Endothelial cell of hepatic sinusoid (primary cell): ENCODE results near the gene NAALADL2.
"Not testable (repeated sequence)": the region's sequence is repeated elsewhere in the genome, so short reads cannot be mapped to it uniquely, and the experiment has no call there.

Experiments used
- in situ Hi-C: cut with HindIII; loops from 2 replicates; pipeline ENCODE4 v1.10.0; 2017; ENCODE audit warnings: low sequenced_read_pairs

The NAALADL2 gene

DNA sequence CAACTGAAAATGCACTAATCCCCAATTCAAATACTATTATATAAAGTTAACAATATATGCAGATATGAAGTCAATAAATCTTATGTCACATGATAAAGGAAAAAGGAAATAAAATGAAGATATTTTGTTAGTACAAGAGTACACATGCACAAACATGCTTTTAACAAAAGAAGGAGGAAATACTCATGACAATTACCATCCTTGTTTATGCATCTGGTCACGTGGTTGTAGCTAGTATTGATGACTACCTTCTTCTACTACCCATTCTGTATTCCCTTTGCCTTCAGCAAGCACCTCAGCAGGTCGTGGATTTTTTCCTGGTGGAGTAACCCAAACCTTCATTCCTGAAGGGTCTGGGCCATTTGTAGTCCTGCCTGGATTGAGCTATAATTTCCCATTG lies 669.6 kb downstream of the NAALADL2 start:
- in situ Hi-C loops = not testable (repeated sequence)

DNA sequence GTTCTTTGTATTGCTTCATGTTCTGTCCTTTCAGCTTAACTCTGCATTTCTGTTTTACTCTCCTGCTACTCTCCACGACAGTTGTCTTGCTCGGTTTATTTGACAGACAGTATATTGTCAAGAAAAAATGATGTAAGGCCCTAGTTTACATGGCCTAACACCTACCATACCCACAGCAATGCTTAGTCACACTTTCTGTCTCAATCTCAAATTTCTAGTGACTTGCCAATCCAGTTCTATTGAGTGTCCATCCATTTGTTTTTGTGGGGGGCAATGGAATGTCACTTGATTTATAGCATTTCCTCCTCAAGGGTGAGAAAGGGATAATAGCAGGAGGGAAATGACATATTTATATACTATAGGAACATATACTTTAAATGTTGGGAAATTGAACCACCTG lies 676.2 kb downstream of the NAALADL2 start:
- in situ Hi-C loops = no loop called here

DNA sequence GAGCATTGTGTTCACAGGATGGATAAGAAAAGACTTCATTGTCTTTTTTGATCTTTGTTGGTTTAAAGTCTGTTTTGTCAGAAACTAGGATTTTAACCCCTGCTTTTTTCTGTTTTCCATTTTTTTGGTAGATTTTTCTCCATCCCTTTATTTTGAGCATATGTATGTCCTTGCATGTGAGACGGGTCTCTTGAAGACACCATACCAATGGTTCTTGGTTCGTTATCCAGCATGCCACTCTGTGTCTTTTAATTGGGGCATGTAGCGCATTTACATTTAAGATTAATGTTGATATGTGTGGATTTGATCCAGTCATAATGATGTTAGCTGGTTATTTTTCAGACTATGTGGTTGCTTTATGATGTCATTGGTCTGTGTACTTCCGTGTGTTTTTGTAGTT lies 687.0 kb downstream of the NAALADL2 start:
- in situ Hi-C loops = no loop called here

DNA sequence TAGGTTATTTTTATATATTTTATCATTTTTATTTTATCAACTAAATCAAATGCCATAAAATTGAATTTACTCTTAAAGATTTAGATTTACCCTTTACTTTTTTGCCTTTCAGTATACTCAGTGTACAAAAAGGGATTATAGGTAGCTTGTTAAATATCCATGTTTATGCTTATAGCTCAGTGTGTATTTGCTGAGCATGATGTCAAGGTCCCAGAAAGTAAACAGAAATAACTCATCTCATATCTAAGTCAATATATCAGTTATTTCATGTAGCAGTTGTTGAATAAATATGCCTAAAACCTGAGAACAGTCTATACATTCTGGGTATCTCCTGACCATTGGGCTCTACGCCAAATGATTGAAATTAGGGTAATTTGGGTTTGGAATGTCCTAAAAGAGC lies 693.8 kb downstream of the NAALADL2 start:
- in situ Hi-C loops = no loop called here

DNA sequence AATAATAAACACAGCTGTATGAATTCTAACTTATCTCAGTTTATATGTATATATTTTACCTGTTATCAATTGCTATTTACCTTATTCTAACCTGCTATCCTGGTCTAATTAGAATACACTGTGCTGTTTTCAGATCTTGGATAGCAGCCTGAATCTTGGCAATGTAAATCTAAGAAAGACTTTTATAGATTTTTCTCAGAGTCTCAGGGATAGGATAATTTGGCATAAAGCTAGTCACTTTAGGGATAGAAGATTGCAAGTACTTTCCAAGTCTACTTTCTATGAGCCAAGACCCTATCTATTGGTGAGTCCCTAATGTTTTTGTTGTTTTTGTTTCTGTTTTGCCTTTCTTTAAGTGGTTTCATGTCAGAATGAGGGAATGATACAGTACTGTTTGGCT lies 695.7 kb downstream of the NAALADL2 start:
- in situ Hi-C loops = no loop called here

DNA sequence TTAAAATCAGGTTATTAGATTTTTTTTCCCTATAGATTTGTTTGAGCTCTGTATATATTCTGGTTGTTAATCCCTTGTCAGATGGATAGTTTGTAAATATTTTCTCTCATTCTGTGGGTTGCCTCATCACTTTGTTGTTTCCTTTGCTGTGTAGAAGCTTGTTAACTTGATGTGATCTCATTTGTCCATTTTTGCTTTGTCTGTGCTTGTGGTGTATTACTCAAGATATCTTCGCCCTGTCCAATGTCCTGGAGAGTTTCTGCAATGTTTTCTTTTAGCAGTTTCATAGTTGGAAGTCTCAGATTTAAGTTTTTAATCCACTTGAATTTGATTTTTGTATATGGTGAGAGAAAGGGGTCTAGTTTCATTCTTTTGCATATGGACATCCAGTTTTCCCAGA lies 699.1 kb downstream of the NAALADL2 start:
- in situ Hi-C loops = no loop called here

DNA sequence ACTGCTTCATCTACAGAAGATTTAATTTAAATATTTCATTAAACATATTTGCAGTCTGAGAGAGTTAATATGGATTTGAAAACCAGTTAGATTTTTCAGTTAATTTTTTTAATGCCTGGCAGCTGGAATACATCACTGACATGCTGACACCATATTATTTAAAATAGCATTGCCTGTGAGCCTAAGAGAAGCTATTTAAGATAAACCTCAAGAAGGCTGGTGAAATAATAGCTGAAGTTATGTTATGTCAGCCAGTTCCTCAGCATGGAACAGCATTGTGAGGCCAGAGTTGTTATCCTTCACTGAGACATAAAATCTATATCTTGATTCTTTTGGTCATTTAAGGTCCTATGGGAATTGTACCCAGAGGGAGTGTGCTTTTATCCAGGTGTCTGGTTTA lies 705.2 kb downstream of the NAALADL2 start:
- in situ Hi-C loops = no loop called here

DNA sequence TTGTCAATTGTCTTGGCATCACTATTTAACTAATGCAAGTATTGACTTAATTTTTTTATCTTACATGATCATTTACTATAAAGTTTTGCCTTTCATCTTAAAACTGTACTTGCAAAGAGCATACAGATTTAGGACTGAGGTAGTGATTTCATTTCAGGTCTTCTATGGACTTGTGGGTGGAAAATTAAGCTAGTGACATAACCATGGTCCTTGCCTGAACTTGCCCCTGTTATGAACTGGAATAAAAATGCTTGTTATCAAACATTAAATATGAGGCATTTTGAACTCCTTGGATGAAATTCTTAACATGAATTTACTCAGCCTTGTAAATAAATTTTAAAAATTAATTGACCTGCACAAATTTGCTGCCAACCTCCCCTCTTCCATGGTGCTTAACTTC lies 712.0 kb downstream of the NAALADL2 start:
- in situ Hi-C loops = no loop called here

DNA sequence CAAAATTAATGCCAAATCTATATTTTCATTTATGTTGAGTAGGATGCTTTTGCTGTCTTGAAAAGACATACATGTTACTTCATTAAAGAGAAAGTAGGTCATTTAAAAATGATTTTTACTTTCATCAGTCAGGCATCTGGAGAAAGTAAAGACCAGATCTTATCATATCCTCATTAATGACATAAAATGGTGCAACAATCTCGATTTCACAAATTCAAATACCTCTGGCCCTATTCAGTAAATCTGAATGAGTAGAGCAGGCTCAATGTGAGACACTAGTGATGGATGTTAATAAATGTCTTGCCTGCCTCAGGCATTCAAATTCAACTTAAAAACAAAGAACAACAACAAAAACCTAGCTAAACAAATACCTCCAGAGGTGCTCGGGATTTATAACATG lies 714.1 kb downstream of the NAALADL2 start:
- in situ Hi-C loops = no loop called here

DNA sequence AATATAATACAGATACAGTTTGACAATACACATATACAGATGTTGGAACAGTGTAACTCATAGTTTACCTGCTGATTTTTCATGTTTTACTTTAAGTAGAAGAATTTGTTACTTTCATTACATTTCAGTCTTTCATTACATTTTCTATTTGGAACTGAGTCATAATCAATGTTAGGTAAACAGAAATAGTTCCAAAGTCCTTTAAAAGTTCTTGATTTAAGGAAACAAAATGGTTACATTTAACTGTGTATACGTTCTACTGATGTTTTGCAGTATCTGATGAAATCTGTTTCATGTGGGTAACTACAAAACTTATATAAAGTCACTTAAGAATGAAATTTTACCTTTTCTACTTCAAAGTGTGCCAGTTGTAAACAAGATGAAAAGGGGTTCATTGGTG lies 721.2 kb downstream of the NAALADL2 start:
- in situ Hi-C loops = no loop called here

DNA sequence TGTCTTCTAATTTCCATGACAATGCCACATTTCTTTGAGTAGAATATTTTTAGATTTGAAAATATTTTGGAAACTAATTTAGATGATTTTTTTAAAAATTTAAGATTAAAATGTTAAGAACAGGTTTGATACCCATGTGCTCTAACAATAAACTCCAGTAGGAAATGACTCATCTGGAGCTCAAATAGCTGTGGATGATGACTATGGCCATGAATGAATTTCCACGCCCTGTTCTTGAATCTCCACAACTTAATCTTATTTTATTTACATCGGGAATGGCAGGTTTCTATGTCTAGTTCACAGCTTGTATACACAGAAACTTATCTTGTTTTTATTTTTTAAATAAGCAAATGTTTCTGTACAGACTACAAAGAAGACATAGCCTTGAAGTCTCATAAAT lies 726.8 kb downstream of the NAALADL2 start:
- in situ Hi-C loops = no loop called here

DNA sequence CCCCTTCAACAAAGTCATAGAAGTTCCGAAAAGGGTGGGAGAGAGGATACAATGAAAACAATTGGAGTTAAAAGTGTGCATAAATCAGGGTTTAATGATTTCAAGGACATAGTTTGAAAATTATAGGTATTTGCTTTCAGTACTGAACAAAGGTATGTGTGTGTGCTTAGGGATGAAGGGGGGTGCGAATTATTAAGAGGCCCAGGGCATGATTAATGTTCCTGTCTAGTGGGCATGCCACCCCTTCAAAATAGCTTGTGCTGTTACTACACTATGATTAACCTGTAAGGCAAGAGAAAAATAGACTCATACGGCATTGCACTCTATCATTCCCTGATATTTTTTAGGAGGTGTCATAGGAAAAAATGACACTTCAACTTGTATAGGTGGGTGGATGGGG lies 731.6 kb downstream of the NAALADL2 start:
- in situ Hi-C loops = no loop called here

DNA sequence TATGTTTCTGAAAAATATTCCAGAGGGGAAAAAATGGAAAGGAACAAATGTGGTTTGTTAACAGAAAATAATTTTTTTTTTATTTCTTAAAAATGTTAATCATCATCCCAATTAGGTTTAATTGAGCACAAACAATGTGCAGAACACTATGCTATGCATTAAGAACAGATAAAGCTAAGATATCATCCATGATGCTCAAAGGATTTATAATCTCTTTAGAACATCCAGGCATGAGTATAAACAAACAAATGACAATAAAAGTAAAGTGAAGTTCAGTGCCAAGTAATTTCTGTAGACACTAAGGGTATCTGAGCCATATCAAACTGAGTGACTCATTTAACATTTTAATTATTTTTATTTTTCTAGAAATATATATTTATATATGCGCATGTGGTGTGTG lies 732.2 kb downstream of the NAALADL2 start:
- in situ Hi-C loops = no loop called here

DNA sequence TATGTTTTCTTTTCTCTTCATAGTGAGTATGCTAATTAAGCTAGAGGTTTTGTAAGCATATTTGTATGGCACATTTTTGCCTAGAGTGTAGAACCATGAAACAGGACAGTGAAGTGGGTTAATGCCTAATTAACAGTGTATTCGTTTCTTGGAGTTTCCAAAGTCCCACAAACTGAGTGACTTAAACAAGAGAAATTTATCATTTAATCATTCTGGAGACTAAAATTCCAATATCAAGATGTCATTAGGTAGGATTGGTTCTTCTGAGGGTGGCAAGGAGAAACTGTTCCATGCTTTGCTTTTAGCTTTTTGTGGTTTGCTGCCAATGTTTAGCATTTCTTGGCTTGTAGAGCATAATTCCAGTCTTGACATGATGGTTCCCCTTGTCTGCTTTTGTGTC lies 734.2 kb downstream of the NAALADL2 start:
- in situ Hi-C loops = no loop called here

DNA sequence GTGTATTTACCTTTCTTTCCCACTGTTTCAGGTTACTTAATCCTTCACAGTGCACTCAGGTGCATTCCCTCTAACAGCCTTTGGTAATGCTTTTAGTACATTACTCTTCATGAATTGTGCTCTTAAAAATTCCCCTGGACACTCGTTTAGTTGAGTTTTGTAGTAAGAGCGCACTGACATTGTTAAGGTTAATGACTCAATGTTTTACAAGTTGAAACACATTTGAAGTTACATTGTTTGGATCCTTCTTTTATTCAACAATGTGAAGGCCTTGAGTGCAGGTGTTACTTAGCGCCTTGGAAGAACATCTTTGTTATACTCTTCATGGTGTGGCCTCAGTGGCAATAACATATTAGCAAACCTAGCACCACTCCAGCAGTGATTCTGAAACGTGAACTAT lies 739.6 kb downstream of the NAALADL2 start:
- in situ Hi-C loops = no loop called here

DNA sequence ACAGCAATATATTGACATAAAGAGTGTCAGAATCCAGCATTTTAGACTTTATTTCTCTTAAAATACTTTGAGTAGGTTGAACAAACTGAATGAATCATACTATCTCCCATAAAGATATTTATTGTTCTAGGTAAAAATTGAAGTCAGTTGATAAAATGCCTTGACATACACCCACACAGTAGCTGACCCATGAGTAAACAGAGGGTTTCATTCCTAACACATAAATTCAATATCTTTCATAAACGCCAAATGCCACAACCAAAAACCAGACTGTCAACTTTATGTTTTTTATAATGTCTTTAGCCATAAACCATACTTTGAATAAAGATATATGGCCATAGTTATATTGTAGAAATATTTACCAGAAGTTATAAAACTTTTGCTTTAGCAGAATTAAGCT lies 742.4 kb downstream of the NAALADL2 start:
- in situ Hi-C loops = no loop called here

DNA sequence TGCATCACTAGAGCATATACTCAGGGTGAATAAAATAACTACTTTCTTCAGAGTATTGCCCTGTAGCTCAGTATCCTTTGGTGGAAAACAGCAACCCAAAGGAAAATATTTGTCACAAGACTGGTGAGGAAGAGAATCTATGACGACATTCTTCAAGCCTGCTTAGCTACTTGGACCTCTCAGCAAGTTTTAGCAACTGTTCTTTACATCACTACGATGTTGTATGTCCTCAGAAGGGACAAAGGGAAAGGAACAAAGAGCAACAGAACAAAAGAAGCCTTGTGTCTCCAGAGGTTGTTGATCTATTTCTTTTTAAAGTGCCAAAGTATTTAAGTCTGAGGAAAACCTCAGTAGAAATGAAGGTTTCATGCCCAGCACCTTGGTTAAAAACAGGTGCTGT lies 746.7 kb downstream of the NAALADL2 start:
- in situ Hi-C loops = no loop called here

DNA sequence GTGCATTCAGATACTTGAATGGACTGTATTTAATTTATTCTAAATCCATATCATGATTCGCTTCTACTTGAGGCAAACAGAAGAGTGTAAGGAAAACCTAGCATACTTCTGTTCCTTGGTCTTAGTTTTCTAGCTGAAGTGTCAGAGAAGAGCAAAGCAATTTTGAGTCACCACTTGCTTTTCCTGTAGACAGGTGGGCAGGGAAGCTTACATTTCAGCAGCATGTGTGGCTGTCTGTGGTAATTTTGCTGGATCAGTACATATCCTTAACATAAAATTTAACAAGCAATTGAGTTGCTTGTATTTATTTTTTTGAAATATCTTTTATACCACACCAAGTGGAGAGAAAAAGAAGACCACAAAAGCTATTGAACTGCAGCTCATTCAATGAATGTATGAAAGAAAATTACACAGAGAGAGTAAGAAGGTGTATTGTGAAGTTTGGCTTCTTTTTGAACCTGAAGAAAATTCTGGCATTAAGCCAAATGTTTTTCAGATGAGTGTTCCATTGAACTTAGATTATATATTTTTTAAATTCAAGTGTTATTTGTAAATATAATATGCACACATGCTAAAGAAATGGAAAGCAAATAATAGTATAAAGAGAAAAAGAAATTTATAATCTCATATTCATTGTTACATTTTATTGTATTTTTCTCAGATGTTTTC lies 747.6 kb downstream of the NAALADL2 start:
- in situ Hi-C loops = no loop called here

DNA sequence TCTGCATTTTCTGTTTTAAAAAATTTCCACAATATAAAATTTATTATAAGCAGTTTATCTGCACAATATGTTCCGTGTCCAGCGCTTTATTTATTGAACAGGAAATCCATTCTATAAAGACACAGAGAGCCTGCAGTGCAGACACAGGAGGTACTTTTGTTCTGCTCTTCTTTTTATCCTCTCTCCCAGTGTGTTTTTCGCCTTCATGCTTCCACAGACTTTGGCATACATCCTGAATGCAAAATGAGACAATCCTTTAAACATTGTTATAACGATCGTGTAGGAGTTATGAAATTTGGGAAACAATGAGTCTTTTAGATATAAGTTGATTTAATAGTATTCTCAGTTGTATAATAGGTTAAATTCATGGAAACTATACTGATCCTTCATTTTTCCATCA lies 749.2 kb downstream of the NAALADL2 start:
- in situ Hi-C loops = no loop called here

DNA sequence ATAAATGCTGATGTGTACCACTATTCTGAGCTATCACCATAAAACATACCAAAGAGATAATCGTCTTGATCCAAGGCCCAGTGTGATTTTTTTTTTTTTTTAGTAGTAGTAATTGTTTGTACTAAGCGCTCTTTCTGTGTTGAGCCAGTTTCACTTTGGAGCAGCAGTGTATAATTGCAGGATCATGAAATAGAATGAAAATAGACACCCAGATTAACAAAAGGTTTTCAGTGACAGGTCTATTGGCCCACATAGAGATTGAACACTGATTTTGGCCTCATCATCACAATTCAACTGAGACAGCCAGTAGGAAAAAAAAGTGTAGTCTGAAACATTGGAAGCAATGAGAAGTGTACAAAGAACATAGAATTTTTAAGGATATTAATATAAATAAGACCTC lies 749.8 kb downstream of the NAALADL2 start:
- in situ Hi-C loops = no loop called here

DNA sequence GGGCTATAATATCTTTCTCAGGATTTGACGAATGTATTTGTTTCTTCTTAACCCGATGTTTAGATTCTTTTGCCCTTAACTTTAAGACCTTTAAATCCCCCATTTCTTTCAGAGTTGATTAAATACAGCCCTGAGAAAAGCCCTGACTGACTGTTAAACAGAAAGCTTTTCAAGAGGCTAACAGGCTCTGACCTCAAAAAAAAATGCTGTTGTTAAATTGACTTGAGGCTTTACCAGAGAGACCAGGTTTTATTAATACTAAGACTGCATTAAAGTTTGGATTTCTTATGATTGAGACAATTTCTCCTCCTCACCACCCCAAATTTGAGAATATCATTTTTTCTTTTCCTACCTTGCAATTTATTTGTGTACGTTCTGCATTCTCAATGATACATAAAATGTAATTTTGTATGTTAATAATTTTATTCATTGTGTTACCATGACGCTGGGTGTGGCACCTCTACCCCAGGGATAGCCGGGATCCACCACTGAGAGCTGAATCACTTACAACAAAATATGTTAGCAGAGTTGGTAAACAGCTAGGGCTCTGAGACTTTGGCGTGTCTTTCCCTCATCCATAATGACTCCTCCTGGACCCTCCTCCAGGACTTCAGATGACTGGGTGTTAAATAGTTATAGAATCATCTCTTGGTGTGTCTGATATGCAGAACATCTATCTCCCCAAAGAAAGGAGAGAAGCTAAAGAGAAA lies 753.5 kb downstream of the NAALADL2 start:
- in situ Hi-C loops = no loop called here

DNA sequence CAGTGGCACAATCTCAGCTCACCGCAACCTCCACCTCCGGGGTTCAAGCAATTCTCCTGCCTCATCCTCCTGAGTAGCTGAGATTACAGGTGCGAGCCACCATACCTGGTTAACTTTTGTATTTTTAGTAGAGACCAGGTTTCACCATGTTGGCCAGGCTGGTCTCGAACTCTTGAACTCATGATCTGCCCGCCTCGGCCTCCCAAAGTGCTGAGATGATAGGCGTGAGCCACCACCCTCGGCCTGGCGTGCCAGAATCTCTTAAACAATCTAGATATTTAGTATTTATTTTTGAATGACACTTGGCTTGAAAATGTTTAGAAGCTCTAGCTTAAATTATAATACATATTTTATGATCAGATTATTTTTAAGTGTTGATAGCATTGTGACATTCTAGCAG lies 755.0 kb downstream of the NAALADL2 start:
- in situ Hi-C loops = not testable (repeated sequence)

DNA sequence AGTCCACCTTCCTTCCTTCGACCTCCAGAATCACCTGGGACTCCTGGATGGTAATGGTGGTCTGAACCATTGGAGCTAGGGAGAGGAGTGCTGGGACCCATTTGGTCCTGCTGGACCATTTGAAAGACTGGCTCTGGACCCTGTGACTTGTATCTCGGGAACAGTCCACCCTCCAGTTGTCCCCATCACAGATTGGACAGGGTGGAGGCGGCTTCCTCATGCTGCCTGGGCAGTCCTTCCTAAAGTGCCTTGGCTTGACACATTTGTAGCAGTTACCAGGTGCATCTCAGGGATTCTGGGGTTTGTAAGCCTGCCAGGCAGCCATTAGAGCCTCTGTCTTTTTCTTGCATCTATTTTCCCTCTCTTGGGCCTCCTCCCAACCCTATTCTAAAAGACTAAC lies 758.1 kb downstream of the NAALADL2 start:
- in situ Hi-C loops = no loop called here
